Retina (tissue), 1 donor: ENCODE results near the gene CTNND2.
A peak's percentile ranks its signal among the peaks of the same experiment; 100 is the strongest.
"Not testable (repeated sequence)": the region's sequence is repeated elsewhere in the genome, so short reads cannot be mapped to it uniquely, and the experiment has no call there.

Experiments
- DNase-seq: peaks from one replicate; pipeline ENCODE4 v3.0.0-alpha.2; 2016

The CTNND2 gene

DNA sequence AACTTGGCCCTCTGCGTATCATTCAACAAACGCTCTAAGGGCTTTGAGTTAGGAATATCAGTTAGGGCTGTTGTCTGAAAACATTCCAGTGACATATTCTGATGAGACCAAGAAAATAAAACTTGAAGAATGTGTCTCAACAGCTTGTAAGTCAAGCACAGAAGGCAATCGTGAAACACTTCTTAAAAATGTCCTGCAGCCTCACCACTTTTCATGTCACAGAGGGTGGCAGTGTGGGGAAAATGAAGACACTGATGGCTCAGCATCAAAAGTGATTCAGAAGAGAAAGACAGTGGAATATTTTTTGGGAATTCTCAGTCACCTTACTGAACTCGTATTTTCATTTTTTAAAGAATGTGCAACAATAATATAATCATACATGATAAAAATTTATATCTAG, 247.3 kb downstream of the CTNND2 start:
- no peak for DNase-seq

DNA sequence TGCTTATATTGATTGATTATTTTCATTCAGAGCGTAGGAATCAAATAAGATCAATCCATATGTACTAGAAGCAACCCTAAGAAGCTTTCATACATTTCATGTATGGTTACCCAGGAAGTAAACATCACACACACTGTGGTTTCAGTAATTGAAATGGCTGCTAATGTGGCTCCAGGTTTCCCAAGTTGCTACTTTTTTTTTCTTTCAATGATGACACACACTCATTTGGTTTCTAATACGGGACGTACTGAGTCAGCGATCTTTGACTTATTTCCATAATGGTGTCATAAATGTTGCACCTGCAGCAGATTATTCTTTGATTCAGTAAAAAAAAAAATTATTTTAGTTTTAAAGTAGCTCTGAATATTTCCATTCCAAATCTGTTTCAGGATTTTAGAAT, 248.6 kb downstream of the CTNND2 start:
- DNase-seq = no peak

DNA sequence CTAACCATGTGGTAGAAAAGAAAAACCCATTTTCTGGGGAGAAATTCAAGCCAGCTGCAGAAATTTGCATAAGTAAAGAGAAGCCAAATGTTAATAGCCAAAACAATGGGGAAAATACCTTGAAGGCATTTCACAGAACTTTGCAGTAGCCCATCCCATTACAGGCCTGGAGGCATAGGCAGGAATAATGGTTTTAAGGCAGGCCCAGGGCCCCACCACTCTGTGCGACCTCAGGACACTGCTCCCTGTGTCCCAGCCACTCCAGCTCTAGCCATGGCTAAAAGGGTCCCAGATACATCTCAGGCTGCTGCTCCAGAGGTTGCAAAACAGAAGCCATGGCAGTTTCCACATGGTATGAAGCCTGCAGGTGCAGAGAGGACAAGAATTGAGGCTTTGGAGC, 253.3 kb downstream of the CTNND2 start:
- DNase-seq = no peak

DNA sequence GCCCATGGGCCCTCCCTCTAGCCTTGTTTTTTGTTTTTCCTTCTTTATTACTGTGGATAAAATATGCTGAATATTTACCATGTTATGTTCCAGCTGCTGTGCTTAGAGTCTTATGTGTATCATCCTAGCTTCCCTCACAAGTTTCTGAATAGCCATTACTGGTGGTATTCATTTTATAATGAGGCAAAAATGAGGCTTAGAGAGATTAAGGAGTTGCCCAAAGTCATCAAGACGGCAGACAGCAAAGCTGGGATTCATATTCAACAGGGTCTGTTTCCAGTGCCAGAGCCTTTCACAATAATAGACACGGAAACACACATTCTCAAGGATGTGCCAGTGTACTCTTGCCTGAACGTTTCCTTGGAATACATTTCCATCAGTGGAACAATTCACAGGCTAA, 258.1 kb downstream of the CTNND2 start:
- DNase-seq = no peak

DNA sequence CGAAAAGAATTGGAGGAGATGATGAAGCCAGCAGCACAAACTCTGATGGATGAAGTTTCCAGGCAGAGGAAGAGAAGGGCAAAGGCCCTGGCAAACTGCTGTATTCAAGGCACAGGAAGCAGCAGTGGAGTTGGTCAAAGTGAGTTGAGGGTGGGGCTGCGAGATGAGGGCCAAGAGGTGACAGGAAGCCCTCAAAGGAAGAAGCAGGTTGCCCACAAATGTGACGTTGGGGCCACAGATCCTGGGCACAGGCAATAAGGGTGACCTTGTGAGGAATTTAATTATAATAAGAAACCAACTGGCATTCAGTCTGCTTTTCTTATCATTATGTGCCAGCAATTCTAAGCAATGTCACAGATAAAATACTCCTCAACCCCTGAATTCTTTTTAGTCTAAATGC, 261.8 kb downstream of the CTNND2 start:
- DNase-seq = no peak

DNA sequence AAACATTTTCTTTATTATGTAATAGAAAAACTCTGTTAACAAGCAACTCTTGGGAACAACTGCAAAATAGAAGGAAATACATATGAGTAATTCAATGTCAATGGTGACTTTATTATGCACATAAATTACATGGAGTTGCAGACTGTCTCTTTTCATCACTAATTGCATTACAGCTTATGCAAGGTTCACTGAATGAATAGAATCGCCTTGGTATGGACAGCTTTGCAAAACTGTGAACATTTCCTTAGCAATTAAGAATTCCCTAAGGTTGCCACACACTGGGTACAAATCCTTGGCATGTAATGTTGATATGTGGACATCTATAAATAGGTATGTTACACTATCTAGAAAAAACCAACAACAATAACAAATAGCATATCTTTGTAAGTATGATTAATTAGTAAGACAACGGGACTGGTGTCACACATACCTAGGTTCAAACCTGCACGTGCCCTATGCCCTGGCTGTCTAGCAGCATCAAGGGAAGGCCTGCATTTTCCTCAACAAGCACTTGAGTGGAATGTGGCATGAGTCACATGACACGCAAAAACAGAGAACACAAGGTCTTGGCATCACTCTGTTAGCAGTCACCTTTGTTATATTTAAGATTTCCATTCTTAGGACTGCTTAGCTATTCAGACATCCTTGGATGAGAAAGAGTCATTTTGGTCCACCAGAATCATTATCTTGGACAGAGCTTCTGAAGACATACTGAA, 263.9 kb downstream of the CTNND2 start:
- DNase-seq = peak; percentile 26

DNA sequence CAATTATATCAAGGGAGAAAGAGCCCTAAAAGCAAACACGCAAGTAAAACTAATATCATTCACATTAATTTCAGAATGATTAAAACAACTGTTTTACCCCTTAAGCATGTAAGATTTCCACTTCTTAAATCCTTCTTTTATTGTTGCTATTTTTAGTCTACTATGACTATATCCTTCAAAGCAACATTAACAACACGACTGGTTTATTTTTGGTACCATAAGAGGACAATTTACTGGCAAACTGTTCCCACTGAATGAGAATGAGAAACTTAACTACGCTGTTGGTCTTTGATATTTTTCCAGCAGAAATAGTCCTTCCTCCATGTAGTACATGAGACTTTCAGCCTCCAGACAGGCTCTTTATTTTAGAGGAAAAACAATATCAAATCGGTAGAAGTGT, 281.5 kb downstream of the CTNND2 start:
- DNase-seq = no peak

DNA sequence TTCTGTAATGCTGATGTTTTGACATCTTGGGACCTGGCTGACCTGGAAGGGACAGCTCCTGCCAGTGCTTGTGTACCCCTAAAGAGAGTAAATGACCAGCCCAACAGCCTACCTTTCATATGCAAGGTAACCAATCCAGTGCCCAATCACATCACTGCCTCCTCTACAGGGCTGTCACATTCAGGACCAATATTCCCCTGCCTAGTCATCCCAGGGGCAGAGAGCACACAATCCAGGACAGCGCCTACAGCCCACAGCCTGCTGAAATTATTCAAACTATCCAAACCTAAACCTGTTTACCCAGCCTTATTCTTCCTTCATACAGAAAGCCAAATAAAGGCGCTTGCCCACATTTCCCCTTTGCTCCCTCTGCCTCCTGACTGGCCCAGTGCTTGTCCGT, 284.1 kb downstream of the CTNND2 start:
- no peak for DNase-seq

DNA sequence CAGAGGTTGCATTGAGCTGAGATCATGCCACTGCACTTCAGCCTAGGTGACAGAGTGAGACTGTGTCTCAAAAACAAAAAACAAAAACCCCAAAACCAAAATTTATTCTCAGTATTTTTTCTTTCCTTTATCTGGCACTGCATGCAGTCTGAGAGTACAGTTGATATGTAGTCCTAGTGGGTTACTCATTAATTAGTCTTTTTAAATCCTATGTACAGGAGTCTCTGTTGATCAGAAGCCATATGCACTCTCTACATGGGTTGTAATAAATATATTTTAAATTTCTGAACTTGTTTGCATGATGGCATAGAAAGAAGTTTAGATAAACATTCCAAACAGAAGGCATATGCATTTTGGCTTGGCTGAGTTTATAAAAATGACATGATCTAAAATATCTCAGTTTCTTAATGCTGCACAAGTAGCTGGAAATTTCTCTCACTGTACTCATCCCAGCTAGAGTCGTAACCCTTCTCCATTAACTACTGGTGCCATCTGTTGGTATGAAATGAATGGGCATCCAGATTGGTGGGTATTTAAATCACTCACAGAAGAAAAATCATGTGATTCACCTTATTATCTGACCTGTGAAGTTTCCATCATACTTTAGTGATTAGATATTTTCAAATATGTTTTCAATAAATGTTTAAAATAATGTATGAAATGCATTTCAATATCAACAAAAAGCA, 284.8 kb downstream of the CTNND2 start:
- peak; percentile 32 for DNase-seq

DNA sequence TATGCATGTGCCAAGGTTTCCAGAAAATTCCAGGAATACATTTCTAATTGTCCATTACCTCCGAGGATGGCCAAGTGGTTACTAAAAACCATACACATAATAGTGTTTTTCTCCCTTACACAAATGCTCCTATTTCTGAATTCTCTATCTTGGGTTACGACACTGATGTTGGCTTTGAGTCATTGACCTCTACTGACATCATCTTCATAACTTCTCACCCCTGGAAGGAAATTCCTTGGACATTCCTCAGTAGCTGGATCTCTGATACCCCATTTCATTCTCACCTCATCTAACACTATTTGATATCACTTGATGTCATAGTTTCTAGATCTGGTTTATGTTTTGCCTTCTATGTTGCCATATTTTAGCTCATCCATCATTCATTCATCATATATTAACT, 287.2 kb downstream of the CTNND2 start:
- DNase-seq = no peak

DNA sequence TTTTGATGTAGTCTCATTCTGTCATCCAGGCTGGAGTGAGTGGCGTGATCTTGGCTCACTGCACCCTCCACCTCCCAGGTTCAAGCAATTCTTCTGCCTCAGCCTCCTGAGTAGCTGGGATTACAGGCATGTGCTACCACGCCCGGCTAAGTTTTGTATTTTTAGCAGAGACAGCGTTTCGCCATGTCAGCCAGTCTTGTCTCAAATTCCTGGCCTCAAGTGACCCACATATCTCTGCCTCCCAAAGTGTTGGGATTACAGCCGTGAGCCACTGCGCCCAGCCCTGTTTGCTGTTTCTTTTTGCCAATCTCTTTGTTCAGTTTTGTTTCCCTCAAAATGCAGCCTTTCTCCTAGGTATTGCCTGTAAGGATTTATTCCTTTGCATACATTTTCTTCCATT, 287.6 kb downstream of the CTNND2 start:
- not testable (repeated sequence) for DNase-seq

DNA sequence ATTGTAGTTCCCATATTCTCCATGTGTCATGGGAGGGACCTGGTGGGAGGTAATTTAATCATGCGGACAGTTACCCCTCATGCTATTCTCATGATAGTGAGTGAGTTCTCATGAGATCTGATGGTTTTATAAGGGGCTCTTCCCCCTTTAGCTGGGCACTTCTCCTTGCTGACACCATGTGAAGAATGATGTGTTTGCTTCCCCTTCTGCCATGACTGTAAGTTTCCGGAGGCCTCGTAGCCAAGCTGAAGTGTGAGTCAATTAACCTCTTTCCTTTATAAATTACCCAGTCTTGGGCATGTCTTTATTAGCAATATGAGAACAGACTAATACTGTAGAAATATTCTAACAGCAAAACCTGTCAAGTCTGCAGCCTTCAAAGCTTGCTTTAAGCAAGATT, 293.2 kb downstream of the CTNND2 start:
- DNase-seq = no peak

DNA sequence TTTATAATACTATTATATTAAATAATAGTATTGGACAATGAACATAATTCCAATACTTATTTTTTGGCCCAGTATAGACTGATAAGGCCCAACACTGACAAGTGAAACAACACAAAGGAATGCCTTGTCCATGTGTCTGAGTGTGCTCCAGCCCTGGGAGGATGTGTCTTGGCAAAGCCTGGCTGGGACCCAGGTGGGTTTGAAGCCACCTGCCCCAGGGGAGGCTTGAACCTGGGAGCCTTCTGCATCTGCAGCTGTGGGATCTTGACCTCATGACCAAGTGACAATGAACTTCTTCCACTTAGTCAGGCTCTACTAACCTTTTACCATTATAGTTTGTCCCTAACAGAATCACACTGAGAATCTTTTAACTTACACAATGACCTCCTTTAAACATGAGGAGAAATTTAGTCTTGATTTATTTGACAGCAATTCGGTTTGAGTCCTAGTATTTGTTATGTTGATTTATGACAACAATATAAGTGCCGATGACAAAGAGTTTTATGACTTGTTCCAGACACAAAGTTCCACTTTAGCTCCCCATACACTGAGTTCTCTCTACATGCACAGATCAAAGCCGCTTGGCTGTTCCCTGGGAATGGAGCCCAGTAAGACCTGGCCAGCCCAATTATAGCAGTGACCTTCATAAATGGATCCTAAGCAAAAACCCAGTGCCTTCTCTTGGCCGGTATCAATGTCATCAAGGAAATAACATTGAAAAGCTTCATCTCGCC, 294.5 kb downstream of the CTNND2 start:
- no peak for DNase-seq

DNA sequence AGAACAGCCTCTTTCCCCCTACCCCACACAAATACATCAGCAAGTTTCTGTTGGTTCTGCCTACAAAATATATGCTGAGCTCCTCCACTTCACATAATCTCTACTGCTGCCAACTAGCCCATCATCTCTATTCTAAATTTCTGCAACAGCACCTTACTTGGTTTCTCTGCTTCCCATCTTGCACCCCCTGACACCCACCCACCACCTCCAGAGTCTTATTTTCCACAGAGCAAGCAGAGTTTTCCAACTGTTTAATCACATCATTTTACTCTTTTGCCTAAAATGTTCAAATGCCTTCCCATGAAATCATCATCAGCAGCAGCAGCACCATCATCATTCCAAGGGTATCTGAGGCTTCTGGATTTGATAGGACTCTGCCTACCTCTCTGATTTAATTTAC, 295.7 kb downstream of the CTNND2 start:
- DNase-seq = no peak

DNA sequence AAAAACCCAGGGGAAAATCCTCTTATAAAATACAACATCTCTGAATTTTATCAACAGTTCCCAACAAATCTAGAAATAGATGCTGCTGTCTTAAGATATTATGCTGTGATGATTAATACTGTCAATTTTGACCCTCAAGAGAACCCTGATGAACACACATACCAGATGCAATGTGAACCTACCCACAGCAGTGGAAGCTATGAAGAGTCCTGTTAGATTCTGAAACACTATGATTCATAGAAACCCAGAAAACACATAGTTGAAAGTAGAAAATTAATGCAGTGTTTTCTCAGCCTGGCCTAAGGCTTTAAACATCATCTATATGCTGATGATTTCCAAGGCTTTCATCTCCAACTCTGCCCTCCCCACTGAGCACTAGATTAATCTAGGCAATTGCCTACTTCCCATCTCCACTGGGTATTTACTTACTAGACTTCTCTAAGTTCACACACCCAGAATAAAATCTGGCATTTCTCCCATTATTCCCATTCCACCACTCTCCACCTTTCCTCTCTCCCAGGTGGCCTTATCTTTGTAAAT, 296.2 kb downstream of the CTNND2 start:
- DNase-seq = no peak

DNA sequence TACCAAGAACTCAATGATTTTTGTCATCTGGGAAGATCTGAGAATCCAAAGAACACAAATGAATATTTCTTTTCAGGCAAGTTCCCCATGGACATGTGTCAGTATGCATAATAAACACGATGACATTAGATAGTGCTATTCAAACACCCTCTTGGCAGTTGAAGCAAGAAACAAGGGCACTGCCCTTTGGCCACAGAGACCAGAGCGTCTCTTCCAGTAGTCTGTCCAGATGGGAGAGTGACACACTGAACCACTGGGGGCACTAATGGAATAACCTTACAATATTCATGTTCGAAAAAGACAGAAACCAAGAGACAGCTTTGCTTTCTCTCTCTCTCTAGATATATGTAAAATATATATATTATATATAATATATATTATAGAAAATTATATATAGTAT, 301.9 kb downstream of the CTNND2 start:
- DNase-seq = no peak

DNA sequence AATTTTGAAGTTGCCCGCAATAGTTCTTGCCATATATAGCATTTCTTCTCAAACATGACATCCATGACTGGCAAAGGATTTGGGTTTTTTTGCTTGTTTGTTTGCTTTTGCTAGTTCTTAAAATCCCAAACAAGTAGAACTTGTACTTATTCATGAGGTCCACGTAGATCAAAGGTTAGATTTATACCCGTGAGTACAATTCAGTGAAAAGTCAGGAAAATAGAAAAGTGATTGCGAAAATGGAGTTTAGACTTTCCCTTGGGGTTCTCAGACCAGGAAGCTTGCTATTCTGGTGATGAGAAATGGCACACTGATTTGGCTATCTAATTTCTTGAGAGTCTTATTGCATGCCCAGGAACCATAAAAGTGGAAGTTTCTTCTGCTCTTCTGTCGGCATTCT, 304.7 kb downstream of the CTNND2 start:
- DNase-seq = no peak

DNA sequence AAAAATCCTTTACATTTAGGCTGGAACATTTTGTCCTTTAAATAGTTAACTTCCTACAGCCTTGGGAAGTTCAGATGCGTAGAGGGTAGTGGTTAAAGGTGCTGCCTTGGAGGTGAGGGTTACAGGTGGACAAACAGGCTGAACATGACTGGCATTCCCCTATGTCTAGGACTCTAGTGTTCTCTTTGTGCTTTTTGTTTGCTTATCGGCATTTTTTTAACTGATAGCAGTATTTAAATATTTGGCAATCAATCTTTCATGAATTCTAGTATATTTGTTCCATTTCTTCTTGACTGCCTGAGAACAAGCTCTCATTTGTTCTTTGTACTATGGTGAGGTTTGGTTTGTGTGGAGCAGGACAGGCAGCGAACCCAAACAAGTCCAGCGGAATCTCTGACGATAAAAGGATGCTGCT, 307.6 kb downstream of the CTNND2 start:
- no peak for DNase-seq

DNA sequence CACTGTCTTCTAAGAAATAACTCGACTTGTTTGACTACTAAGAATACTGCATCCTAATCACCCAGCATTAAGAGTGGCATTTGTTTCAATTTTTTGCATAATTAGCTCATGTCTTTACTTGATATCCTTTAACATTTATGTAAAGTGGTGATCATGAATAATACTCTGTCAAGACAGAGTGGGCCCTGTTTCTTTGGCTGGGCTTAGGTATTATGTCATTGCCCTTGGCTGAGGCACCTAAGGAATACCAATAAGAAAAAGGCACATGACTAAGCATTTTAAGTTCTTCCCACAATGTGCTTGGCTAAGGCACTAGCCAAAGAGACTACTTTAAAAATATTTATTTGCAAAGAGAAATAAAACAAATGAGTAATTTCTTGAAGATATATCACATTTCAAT, 308.1 kb downstream of the CTNND2 start:
- DNase-seq = no peak

DNA sequence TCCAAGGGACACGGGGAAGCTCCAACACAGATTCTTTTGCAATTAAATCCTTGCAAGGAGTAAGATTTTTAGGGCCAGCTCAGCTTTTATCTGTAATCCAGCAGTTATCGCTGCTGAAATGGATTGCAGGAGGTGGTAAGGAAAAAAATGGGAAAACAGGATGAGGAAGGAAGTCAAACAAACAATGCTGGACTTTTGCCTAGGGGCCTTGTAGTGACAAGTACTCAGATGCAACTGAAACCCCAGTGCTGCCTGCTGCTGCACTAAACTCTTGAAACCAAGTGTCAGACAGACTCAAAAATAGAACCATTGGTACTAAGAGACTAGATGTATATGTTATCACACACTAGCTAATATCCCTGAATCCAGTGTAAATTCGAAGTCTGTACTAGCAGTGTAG, 309.2 kb downstream of the CTNND2 start:
- DNase-seq = no peak

DNA sequence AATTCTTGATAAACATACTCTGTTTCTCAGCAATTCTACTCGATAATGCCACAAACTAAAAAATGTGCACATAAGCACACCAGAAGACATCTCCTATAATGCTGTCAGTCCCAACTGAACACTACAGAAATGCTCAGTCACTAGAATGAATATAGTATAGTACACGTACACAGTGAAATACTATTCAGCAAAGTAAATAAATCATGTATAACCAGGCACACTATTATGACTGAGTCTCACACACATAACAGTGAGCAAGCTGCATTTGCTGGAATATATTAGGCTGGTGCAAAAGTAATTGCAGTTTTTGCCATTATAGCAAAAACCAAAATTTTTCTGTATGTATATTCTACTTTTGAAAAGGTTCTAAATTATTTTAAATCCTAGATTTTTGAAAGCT, 310.2 kb downstream of the CTNND2 start:
- DNase-seq = no peak

DNA sequence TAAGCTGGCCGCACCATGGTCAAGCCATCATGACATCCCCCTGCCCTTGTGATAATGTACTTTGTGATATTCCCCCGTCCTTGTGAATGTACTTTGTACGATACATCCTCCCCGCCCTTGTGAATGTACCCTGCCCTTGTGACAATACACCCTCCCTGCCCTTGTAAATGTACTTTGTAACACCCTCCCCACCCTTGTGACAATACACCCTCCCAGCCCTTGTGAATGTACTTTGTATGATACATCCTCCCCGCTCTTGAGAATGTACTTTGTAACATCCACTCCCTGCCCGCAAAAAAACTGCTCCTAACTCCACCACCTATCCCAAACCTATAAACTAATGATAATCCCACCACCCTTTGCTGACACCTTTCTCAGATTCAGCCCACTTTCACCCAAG, 313.8 kb downstream of the CTNND2 start:
- DNase-seq = no peak

DNA sequence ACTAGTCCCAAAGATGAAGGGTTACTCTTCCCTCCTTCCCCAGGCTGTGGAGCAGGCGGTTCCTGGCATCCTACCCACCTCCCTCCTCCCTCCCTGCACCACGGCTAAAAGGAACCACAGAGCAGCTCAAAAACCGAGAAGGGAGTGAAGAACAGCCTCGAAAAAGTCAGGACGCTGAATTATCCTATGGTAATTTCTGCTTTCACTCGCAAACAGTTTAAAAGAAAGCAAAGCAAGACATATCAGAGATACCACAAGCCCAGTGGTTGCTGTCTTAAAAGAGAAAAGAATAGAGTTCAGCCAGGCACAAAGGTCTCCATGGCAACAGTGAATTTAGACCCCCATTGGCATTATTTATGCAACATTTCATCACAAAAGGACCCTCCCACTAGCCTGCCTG, 315.4 kb downstream of the CTNND2 start:
- DNase-seq = peak; percentile 91

DNA sequence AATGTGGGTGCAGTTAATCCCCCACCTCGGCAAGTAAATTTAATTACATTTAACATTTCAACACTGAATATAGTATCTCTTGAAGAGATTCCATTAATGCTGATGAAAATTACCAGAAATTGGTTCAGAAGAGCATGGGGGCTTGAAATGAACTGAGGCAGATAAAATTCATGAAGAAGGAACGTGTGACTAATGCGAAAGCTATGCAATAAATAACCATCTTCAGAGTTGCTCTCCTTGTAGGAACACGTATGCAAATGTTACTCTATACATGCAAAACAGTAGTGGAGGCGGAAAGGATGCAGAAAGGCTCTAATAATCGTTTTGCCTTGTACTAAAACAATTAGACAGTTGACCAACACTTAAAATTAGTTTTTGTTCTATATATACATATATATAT, 320.2 kb downstream of the CTNND2 start:
- no peak for DNase-seq
